HepG2 (cell line): ENCODE measurements around the gene RSBN1.

Source experiments
- FOXA1 ChIP-seq, 2 experiments: fragments of 450-650 bp in 1 of 2; sonication (generic) in 1 of 2; formaldehyde crosslinking in 1 of 2; IDR thresholded peaks; 2 replicates each; pipeline versions ENCODE4 v1.4.0 to v1.6.1; 2016 to 2020; ENCODE audit warnings: missing genetic modification reagents in 1 of 2
- HNRNPLL ChIP-seq: fragments of 200-400 bp; formaldehyde crosslinking; IDR thresholded peaks from 2 replicates; pipeline ENCODE4 v1.6.1; 2017; ENCODE audit warnings: mild to moderate bottlenecking, low read depth, low read length; ENCODE audit not compliant: poor library complexity, severe bottlenecking
- MEF2D ChIP-seq: sonication (generic); formaldehyde crosslinking; IDR thresholded peaks from 2 replicates; pipeline ENCODE4 v1.5.1; 2020; ENCODE audit warnings: mild to moderate bottlenecking, missing genetic modification reagents
- POLR2AphosphoS5 ChIP-seq: IDR thresholded peaks from 2 replicates; pipeline ENCODE4 v1.6.1; 2012; ENCODE audit warnings: low read depth, low read length
- SRSF1 ChIP-seq: fragments of 200-400 bp; formaldehyde crosslinking; optimal IDR thresholded peaks from 2 replicates; pipeline ENCODE3; 2017; ENCODE audit warnings: mild to moderate bottlenecking, low read depth, low read length, moderate library complexity
- TF ChIP-seq, protein P1 (sequence below): sonication (generic); formaldehyde crosslinking; IDR thresholded peaks from 2 replicates; pipeline ENCODE4 v1.4.0; 2020; ENCODE audit warnings: mild to moderate bottlenecking, low read depth, missing genetic modification reagents
- TF ChIP-seq, protein P2 (sequence below): sonication (generic); formaldehyde crosslinking; IDR thresholded peaks from 2 replicates; pipeline ENCODE4 v1.5.1; 2020; ENCODE audit warnings: mild to moderate bottlenecking, moderate library complexity, missing genetic modification reagents
- TF ChIP-seq, protein P3 (sequence below): sonication (generic); formaldehyde crosslinking; IDR thresholded peaks from 2 replicates; pipeline ENCODE4 v1.4.0; 2020; ENCODE audit warnings: missing genetic modification reagents
- TF ChIP-seq, protein P4 (sequence below): sonication (generic); formaldehyde crosslinking; IDR thresholded peaks from 2 replicates; pipeline ENCODE4 v1.5.0; 2020; ENCODE audit warnings: mild to moderate bottlenecking, missing genetic modification reagents
- TF ChIP-seq, protein P5 (sequence below): sonication (generic); formaldehyde crosslinking; IDR thresholded peaks from 2 replicates; pipeline ENCODE4 v1.8.1; 2023; ENCODE audit warnings: missing genetic modification reagents, inconsistent platforms, borderline replicate concordance
- TF ChIP-seq, protein P6 (sequence below): sonication (generic); formaldehyde crosslinking; IDR thresholded peaks from 2 replicates; pipeline ENCODE4 v1.5.0; 2020; ENCODE audit warnings: mild to moderate bottlenecking, missing genetic modification reagents, moderate library complexity

DNA sequence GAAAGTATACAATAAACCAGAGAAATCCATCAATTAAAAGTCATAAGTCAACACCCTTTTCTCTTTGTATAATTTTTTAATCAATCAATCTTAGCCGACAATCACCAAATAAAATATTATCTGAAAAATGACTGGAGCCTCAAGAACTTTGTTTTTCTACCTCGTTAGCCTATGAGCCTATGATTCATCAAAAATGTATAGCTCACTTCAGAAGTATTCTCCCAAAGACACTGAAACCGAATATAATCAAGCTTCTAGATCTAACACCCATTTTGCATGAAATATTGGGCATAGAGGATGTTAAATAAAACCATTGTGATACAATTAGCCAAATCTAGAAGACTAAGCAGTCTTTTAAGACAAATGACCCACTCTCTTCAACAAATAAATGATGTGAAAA, 17.8 kb upstream of the RSBN1 start:
- TF ChIP-seq MEF2D (no peak), POLR2AphosphoS5 (no peak), FOXA1 (IDR thresholded peaks at IDR 0.05) (no peak), FOXA1 (CRISPR knock-in tag; IDR thresholded peaks at IDR 0.05) (no peak), SRSF1 (no peak), HNRNPLL (no peak)
- TF ChIP-seq, protein P1, sequence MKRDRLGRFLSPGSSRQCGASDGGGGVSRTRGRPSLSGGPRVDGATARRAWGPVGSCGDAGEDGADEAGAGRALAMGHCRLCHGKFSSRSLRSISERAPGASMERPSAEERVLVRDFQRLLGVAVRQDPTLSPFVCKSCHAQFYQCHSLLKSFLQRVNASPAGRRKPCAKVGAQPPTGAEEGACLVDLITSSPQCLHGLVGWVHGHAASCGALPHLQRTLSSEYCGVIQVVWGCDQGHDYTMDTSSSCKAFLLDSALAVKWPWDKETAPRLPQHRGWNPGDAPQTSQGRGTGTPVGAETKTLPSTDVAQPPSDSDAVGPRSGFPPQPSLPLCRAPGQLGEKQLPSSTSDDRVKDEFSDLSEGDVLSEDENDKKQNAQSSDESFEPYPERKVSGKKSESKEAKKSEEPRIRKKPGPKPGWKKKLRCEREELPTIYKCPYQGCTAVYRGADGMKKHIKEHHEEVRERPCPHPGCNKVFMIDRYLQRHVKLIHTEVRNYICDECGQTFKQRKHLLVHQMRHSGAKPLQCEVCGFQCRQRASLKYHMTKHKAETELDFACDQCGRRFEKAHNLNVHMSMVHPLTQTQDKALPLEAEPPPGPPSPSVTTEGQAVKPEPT (CRISPR knock-in tag) = no peak
- TF ChIP-seq, protein P2, sequence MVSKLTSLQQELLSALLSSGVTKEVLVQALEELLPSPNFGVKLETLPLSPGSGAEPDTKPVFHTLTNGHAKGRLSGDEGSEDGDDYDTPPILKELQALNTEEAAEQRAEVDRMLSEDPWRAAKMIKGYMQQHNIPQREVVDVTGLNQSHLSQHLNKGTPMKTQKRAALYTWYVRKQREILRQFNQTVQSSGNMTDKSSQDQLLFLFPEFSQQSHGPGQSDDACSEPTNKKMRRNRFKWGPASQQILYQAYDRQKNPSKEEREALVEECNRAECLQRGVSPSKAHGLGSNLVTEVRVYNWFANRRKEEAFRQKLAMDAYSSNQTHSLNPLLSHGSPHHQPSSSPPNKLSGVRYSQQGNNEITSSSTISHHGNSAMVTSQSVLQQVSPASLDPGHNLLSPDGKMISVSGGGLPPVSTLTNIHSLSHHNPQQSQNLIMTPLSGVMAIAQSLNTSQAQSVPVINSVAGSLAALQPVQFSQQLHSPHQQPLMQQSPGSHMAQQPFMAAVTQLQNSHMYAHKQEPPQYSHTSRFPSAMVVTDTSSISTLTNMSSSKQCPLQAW = no peak
- TF ChIP-seq, protein P3, sequence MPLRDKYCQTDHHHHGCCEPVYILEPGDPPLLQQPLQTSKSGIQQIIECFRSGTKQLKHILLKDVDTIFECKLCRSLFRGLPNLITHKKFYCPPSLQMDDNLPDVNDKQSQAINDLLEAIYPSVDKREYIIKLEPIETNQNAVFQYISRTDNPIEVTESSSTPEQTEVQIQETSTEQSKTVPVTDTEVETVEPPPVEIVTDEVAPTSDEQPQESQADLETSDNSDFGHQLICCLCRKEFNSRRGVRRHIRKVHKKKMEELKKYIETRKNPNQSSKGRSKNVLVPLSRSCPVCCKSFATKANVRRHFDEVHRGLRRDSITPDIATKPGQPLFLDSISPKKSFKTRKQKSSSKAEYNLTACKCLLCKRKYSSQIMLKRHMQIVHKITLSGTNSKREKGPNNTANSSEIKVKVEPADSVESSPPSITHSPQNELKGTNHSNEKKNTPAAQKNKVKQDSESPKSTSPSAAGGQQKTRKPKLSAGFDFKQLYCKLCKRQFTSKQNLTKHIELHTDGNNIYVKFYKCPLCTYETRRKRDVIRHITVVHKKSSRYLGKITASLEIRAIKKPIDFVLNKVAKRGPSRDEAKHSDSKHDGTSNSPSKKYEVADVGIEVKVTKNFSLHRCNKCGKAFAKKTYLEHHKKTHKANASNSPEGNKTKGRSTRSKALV (CRISPR knock-in tag) = no peak
- TF ChIP-seq, protein P4, sequence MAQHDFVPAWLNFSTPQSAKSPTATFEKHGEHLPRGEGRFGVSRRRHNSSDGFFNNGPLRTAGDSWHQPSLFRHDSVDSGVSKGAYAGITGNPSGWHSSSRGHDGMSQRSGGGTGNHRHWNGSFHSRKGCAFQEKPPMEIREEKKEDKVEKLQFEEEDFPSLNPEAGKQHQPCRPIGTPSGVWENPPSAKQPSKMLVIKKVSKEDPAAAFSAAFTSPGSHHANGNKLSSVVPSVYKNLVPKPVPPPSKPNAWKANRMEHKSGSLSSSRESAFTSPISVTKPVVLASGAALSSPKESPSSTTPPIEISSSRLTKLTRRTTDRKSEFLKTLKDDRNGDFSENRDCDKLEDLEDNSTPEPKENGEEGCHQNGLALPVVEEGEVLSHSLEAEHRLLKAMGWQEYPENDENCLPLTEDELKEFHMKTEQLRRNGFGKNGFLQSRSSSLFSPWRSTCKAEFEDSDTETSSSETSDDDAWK (CRISPR knock-in tag) = no peak
- TF ChIP-seq, protein P5, sequence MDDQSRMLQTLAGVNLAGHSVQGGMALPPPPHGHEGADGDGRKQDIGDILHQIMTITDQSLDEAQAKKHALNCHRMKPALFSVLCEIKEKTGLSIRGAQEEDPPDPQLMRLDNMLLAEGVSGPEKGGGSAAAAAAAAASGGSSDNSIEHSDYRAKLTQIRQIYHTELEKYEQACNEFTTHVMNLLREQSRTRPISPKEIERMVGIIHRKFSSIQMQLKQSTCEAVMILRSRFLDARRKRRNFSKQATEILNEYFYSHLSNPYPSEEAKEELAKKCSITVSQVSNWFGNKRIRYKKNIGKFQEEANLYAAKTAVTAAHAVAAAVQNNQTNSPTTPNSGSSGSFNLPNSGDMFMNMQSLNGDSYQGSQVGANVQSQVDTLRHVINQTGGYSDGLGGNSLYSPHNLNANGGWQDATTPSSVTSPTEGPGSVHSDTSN (CRISPR knock-in tag) = no peak
- TF ChIP-seq, protein P6, sequence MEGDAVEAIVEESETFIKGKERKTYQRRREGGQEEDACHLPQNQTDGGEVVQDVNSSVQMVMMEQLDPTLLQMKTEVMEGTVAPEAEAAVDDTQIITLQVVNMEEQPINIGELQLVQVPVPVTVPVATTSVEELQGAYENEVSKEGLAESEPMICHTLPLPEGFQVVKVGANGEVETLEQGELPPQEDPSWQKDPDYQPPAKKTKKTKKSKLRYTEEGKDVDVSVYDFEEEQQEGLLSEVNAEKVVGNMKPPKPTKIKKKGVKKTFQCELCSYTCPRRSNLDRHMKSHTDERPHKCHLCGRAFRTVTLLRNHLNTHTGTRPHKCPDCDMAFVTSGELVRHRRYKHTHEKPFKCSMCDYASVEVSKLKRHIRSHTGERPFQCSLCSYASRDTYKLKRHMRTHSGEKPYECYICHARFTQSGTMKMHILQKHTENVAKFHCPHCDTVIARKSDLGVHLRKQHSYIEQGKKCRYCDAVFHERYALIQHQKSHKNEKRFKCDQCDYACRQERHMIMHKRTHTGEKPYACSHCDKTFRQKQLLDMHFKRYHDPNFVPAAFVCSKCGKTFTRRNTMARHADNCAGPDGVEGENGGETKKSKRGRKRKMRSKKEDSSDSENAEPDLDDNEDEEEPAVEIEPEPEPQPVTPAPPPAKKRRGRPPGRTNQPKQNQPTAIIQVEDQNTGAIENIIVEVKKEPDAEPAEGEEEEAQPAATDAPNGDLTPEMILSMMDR (CRISPR knock-in tag) = no peak
